Effector CD4-positive, alpha-beta T cell (primary cell): Measurements from ENCODE around the gene UNC119.
"Not testable (repeated sequence)": the region's sequence is repeated elsewhere in the genome, so short reads cannot be mapped to it uniquely, and the experiment has no call there.

Experiments used
- DNase-seq: peaks from one replicate; pipeline ENCODE4 v3.0.0-alpha.2; 2020

Gene UNC119

GRCh38 chr17:28540231-28540630 is 12.2 kb downstream of the UNC119 start:
- DNase-seq, result no peak

- DNase-seq, result no peak
Observed at GRCh38 chr17:28538296-28538895, 14.0 kb downstream of the UNC119 start.

GRCh38 chr17:28537219-28537610 is 15.2 kb downstream of the UNC119 start:
- no peak for DNase-seq

GRCh38 chr17:28536532-28537218 is 15.7 kb downstream of the UNC119 start:
- no peak for DNase-seq

- DNase-seq, result no peak
Observed at GRCh38 chr17:28534740-28535375, 17.6 kb downstream of the UNC119 start.

- DNase-seq, result no peak
Observed at GRCh38 chr17:28533091-28533807, 19.2 kb downstream of the UNC119 start.

GRCh38 chr17:28532050-28532960 is 20.1 kb downstream of the UNC119 start:
- DNase-seq, result no peak

GRCh38 chr17:28530926-28531325 is 21.5 kb downstream of the UNC119 start:
- no peak for DNase-seq

GRCh38 chr17:28530250-28530649 is 22.2 kb downstream of the UNC119 start:
- DNase-seq, result no peak

GRCh38 chr17:28529013-28529400 is 23.4 kb downstream of the UNC119 start:
- DNase-seq, result no peak

GRCh38 chr17:28528327-28529012 is 24.0 kb downstream of the UNC119 start:
- DNase-seq, result no peak

GRCh38 chr17:28527859-28528258 is 24.6 kb downstream of the UNC119 start:
- DNase-seq, result no peak

GRCh38 chr17:28527181-28527681 is 25.2 kb downstream of the UNC119 start:
- no peak for DNase-seq

GRCh38 chr17:28526381-28526780 is 26.0 kb downstream of the UNC119 start:
- DNase-seq, result no peak

- DNase-seq, result no peak
Observed at GRCh38 chr17:28524476-28525424, 27.7 kb downstream of the UNC119 start.

- DNase-seq, result no peak
Observed at GRCh38 chr17:28523876-28524275, 28.5 kb downstream of the UNC119 start.

- no peak for DNase-seq
Observed at GRCh38 chr17:28523186-28523585, 29.2 kb downstream of the UNC119 start.

GRCh38 chr17:28522281-28522680 is 30.1 kb downstream of the UNC119 start:
- DNase-seq, result not testable (repeated sequence)

- DNase-seq, result no peak
Observed at GRCh38 chr17:28521311-28522085, 30.9 kb downstream of the UNC119 start.

GRCh38 chr17:28520687-28521086 is 31.7 kb downstream of the UNC119 start:
- no peak for DNase-seq
